K562 (cell line): ENCODE data around the gene KRT222.

Source experiments
- TAF1 ChIP-seq: IDR thresholded peaks from 2 replicates; pipeline ENCODE4 v1.6.1; 2011; ENCODE audit warnings: mild to moderate bottlenecking, low read length, moderate library complexity; ENCODE audit not compliant: insufficient read depth, control insufficient read depth, severe bottlenecking; ENCODE audit errors: extremely low read depth
- ZNF384 ChIP-seq: IDR thresholded peaks from 2 replicates; pipeline ENCODE4 v1.6.1; 2012; ENCODE audit warnings: low read depth, low read length, improper control_type of control experiment

GRCh38 chr17:40612599-40613244, 52.3 kb downstream of the KRT222 start:
- TF ChIP-seq ZNF384 (peak; percentile 76), TAF1 (no peak)
